GM21576 (cell line): ENCODE data around the gene LOXL4.

Experiments
- ATAC-seq: cut with Tn5 transposase; IDR thresholded peaks from one replicate; pipeline ENCODE4 v1.9.1; 2021; ENCODE audit warnings: mild to moderate bottlenecking, moderate library complexity; ENCODE audit not compliant: unreplicated experiment

Gene LOXL4

DNA sequence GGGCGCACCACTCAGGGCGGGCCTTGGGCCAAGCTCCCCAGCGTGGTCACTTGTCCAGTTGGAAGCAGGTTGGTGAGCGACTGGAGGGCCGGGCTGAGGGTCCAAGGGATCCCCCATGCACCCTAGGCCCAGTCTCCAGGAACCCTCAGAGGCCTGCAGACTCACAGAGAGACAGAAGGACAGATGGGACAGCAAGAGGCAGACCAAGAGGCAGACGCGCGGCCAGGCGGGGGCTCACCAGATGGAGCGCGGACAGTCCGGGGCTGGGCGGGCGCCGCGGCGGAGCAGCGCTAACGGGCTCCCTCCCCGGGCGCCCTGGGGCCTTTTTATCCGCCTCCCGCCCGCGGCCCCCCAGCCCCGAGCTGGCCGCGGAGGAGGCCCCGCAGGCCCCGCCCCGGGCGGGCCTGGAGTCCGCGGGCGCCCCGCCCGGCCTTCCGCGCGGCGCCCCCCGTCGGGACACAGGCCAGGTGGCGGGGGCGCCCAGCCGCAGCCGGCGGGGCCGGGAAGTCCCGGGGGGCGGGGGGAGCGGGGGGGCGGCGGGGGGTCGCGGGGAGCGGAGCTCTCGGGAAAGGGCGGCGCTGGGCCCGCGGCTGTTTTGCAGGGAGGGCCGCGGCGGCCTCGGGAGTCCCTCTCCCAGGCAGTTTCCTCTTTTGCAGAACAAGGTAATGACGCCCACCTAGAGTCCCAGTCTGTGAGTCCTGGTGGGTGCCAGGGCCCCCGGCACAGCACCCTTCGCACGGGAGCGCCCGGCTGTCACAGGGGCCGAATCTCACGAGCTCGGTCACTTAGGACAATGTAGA is at the start of gene LOXL4:
Gene LOXL4, minus strand, starts transcription at position 301 of the 800 bp plus-strand sequence. CDS start 5,175 bp downstream, outside the sequence.
- ATAC-seq: no peak

DNA sequence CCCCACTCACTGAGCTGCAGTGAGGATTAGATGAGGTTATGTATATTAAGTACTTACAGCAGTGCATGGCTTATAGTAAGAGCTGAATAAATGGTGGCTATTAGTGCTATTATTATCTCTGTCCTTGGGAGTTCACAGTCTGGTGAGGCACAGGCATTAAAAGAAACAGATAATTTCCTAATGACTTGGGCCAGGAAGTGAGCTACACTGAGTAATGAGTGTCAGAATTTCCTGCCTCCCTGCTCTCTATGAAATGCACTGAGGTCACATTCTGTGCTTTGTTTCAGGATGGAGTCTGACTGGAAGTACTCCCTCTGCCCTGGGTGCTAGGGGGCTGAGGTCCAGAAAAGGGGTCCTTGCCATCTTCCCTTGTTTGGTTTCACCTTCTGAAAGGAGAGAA is 48.7 kb upstream of the LOXL4 start:
- ATAC-seq: no peak

GRCh38 chr10:98316170-98316569 is 48.2 kb upstream of the LOXL4 start:
- no peak for ATAC-seq

DNA sequence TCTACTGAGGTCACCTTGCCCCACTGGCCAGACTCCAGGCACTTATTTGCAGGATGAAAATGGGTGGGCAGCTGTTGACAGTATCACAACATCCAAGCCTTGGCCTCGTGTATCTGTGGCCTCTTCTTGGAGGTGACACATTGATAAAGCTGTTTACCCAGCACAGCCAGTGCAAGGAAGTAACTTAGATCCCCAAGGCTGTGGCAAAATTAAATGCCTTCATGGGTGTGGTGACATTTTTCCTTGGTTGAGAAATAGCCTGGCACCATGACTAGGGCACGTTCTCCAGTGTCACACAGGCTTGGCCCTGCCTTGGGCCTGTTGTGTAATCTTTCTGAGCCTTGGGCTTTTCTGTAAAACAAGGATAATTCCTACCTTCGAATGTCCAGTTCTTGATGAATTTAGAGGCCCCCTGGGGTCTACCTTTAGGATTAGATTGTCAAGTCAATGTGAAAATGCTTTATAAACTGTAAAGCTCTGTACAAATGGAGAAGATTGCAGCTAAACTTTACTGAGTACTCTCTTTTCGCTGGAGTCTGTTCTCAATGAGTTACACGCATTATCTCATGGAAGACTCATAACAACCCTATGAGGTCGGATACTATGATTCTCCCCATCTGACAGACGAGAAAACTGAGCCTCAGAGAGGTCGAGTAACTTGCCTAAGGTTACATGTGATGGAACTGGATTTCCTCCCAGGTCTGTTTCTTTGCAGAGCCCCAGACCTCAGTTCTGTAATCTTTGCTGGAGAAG is 46.7 kb upstream of the LOXL4 start:
- ATAC-seq: no peak

GRCh38 chr10:98313598-98313997 is 45.6 kb upstream of the LOXL4 start:
- no peak for ATAC-seq

DNA sequence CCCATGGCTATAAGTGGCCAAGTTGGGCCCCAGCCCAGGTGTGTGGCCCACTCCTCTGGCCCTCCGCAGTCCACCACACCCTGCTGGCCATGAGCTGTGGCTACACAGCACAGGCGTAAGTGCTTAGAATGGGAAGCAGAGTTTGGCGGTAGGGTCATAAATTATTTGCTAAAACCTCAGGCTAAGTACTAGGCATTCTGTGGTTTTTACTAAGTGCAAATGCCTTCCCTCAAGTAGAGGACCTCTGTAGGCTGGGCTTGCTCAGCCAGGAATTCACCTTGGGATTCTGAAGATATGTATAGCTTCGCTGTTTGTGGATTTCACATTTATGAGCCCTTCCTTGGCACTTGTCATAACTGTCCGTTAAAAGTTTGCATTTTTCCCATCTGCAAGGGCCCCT is 44.8 kb upstream of the LOXL4 start:
- ATAC-seq: no peak

- no peak for ATAC-seq
Observed at GRCh38 chr10:98312349-98312748, 44.4 kb upstream of the LOXL4 start.

DNA sequence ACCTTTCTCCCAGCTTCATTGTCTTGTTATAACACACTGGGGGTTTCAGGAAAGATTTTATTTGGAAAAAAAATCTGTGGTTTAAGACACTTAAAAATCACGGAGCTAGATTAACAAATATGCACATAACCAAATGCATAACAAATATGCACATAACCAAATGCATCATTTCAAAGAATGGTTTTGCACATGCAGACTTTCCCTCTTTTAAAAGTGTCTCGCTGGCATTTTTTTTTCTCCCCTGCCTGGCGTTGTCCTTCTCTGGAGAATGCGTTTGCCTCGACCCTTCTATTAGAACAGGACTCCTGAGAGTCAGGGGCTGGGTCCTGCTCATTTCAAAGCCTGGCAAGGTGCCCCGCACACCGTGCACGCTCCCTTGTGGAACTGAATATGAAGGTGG is 42.7 kb upstream of the LOXL4 start:
- ATAC-seq: no peak

GRCh38 chr10:98309366-98310355 is 41.7 kb upstream of the LOXL4 start:
- no peak for ATAC-seq

GRCh38 chr10:98308669-98309365 is 40.8 kb upstream of the LOXL4 start:
- ATAC-seq: no peak

GRCh38 chr10:98307916-98308541 is 40.0 kb upstream of the LOXL4 start:
- no peak for ATAC-seq

- ATAC-seq: no peak
Observed at GRCh38 chr10:98306501-98306900, 38.5 kb upstream of the LOXL4 start.

- ATAC-seq: no peak
Observed at GRCh38 chr10:98303569-98303968, 35.6 kb upstream of the LOXL4 start.

GRCh38 chr10:98302741-98303365 is 34.9 kb upstream of the LOXL4 start:
- no peak for ATAC-seq

GRCh38 chr10:98301664-98302319 is 33.8 kb upstream of the LOXL4 start:
- ATAC-seq: no peak

GRCh38 chr10:98300526-98301229 is 32.7 kb upstream of the LOXL4 start:
- no peak for ATAC-seq

- ATAC-seq: no peak
Observed at GRCh38 chr10:98299341-98299740, 31.3 kb upstream of the LOXL4 start.

DNA sequence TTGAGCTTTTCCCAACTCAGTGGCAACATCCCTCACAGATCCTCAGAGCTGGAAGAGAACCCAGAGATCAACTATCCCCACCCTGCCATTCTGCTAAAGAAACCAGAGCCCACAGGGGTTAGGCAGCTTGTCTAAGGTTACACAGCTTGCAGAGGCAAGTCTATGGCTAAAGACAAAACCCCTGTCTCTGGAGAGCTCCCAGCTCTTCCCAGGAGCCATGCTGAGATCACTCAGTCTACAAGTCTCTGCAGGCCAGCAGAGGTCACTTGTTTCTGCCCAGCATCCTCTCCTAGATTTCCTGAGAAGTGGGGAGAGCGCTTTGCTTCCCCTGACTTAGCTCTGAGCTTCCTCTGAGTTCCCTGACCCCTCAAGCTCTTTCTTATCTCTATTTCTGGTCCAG is 28.5 kb upstream of the LOXL4 start:
- no peak for ATAC-seq
